Stimulated activated naive CD8-positive, alpha-beta T cell treated with anti-CD3 and anti-CD28 coated beads, Interleukin-15, Interleukin-2, amounts not matched to agents 100 ng/mL and 50 ng/mL, for 24 hours (primary cell): ENCODE data around the gene FLOT1.
"Not testable (repeated sequence)": the region's sequence is repeated elsewhere in the genome, so short reads cannot be mapped to it uniquely, and the experiment has no call there.

Experiments used
- H3K27ac Mint-ChIP-seq: one replicate; pipeline ENCODE4 v1.8.0; 2021; ENCODE audit warnings: mild to moderate bottlenecking, mixed read lengths
- H3K27me3 Mint-ChIP-seq: one replicate; pipeline ENCODE4 v1.8.0; 2021; ENCODE audit warnings: mixed read lengths
- H3K36me3 Mint-ChIP-seq: one replicate; pipeline ENCODE4 v1.8.0; 2021; ENCODE audit warnings: low read depth, mixed read lengths
- H3K4me1 Mint-ChIP-seq: one replicate; pipeline ENCODE4 v1.8.0; 2021; ENCODE audit warnings: low read depth, mixed read lengths
- H3K4me3 Mint-ChIP-seq: one replicate; pipeline ENCODE4 v1.8.0; 2021; ENCODE audit warnings: mild to moderate bottlenecking, mixed read lengths
- H3K9me3 Mint-ChIP-seq: one replicate; pipeline ENCODE4 v1.8.0; 2021; ENCODE audit warnings: mixed read lengths

FLOT1 gene

GRCh38 chr6:30760549-30760948 is 18.1 kb upstream of the FLOT1 start:
- no peaks in the 10 kb centered on the region for H3K36me3 Mint-ChIP-seq
- H3K27me3 Mint-ChIP-seq: no peaks in the 10 kb centered on the region
- no peak overlapping the region for H3K27ac Mint-ChIP-seq
- H3K4me3 Mint-ChIP-seq: no peak overlapping the region
- peaks cover 53% of the 10 kb centered on the region for H3K4me1 Mint-ChIP-seq
- H3K9me3 Mint-ChIP-seq: no peaks in the 10 kb centered on the region

- Mint-ChIP-seq H3K27ac (peak overlapping the region; percentile 52), H3K4me3 (no peak overlapping the region), H3K36me3 (no peaks in the 10 kb centered on the region), H3K9me3 (no peaks in the 10 kb centered on the region), H3K27me3 (no peaks in the 10 kb centered on the region), H3K4me1 (peaks cover 49% of the 10 kb centered on the region)
These were observed 17.2 kb upstream of the FLOT1 start for GRCh38 chr6:30759575-30760239.

DNA sequence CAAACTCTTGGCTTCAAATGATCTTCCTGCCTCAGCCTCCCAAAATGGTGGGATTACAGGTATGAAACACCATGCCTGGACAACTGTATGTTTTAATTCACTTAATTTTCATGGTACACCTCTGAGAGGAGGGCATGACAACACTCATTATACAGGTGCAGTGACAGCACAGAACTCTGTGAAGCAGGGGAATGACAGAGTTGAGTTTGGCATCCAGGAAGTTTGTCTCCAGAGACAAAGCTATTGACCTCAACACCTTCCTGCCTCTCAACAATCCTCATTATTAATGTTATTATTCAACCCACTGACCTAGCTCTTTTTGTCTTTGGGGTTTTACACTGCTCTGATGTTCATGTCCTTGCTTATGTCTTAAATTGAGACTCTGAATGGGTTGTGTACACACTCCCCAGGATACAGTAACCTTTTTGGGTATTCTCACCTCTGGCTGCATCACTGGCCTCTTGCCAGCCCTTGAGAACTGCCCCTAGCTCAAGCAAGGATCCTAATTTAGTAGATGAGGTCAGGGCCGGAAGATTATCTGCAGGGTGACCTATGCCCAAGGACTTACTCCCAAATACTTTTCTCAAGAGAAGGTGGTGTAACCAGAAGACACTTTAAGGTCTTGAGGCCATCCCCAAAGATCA is 14.9 kb upstream of the FLOT1 start:
- no peaks in the 10 kb centered on the region for H3K9me3 Mint-ChIP-seq
- H3K27me3 Mint-ChIP-seq: no peaks in the 10 kb centered on the region
- H3K36me3 Mint-ChIP-seq: no peaks in the 10 kb centered on the region
- peaks cover 51% of the 10 kb centered on the region for H3K4me1 Mint-ChIP-seq
- H3K27ac Mint-ChIP-seq: peak overlapping the region; percentile 41
- H3K4me3 Mint-ChIP-seq: no peak overlapping the region

GRCh38 chr6:30756405-30757003 is 14.0 kb upstream of the FLOT1 start:
- H3K27ac Mint-ChIP-seq, H3K9me3 Mint-ChIP-seq: not testable (repeated sequence)

DNA sequence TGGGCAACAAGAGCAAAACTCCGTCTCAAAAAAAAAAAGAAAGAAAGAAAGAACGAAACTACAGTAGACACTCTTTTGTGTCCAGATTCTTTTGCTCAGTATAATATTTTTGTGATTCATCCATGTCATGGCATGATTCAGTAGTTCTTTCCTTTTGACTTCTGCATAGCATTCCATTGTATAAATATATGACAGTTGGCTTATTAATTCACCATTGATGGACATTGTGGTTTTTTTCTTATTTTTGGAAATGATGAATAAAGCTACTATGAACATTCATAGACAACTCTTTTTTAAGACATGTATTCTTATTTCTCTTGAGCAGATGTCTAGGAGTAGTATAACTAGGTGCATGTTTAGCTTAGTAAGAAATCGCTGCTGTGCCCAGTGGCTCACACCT is 12.1 kb upstream of the FLOT1 start:
- Mint-ChIP-seq H3K4me1 (peaks cover 52% of the 10 kb centered on the region), H3K4me3 (no peak overlapping the region), H3K27me3 (no peaks in the 10 kb centered on the region), H3K36me3 (no peaks in the 10 kb centered on the region), H3K27ac (no peak overlapping the region), H3K9me3 (no peaks in the 10 kb centered on the region)

More at GRCh38 chr6:30756405-30757003, 14.0 kb upstream of the FLOT1 start:
- H3K4me3 Mint-ChIP-seq, H3K27me3 Mint-ChIP-seq, H3K36me3 Mint-ChIP-seq: not testable (repeated sequence)
- H3K4me1 Mint-ChIP-seq: peaks cover 52% of the 10 kb centered on the region

- H3K9me3 Mint-ChIP-seq: no peaks in the 10 kb centered on the region
- no peak overlapping the region for H3K4me3 Mint-ChIP-seq
- no peaks in the 10 kb centered on the region for H3K27me3 Mint-ChIP-seq
- no peaks in the 10 kb centered on the region for H3K36me3 Mint-ChIP-seq
- peak overlapping the region; percentile 81 for H3K27ac Mint-ChIP-seq
- H3K4me1 Mint-ChIP-seq: peaks cover 58% of the 10 kb centered on the region
These were observed 9.9 kb upstream of the FLOT1 start for GRCh38 chr6:30752157-30752927.

GRCh38 chr6:30750379-30750668 is 7.8 kb upstream of the FLOT1 start:
- Mint-ChIP-seq H3K4me3 (no peak overlapping the region), H3K27ac (peak overlapping the region; percentile 59), H3K4me1 (peaks cover 71% of the 10 kb centered on the region)

GRCh38 chr6:30749554-30750378 is 7.3 kb upstream of the FLOT1 start:
- no peak overlapping the region for H3K4me3 Mint-ChIP-seq
- peaks cover 74% of the 10 kb centered on the region for H3K4me1 Mint-ChIP-seq
- no peaks in the 10 kb centered on the region for H3K36me3 Mint-ChIP-seq
- H3K9me3 Mint-ChIP-seq: no peaks in the 10 kb centered on the region
- peak overlapping the region; percentile 59 for H3K27ac Mint-ChIP-seq
- H3K27me3 Mint-ChIP-seq: no peaks in the 10 kb centered on the region

More at GRCh38 chr6:30750379-30750668, 7.8 kb upstream of the FLOT1 start:
- no peaks in the 10 kb centered on the region for H3K36me3 Mint-ChIP-seq
- no peaks in the 10 kb centered on the region for H3K27me3 Mint-ChIP-seq
- H3K9me3 Mint-ChIP-seq: no peaks in the 10 kb centered on the region

DNA sequence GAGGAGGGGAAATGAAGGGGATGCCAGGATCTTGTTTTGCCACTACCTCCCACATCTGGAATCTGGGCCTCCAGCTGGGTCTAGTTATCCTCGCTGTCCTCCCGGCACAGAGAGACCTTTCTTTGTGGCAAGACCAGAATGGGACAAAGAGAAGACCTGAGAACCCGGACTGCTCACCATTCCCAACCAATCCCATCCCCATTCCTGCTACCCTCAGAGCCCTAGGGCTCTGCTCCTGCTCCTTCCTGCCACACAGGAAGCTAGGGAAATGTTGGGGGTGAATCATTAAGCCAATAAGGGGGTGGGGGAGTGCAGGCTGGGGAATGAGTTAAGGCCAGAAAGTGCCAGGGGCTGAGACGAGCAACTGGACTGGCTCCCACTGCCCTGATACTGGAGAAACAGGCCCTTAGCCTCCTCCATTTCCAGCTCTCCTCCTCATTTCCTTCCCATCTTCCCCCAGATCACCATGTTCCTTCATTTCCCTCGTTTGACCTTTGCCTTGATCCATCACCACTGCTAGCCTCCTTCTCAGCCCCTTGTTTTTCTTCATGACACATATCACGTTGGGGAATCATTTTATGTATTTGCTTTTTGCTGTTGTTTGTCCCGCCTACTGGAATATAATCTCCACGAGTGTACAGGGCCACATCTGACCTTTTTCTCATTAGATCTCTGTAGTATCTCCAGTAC is 6.5 kb upstream of the FLOT1 start:
- Mint-ChIP-seq H3K27ac (peak overlapping the region; percentile 56), H3K27me3 (no peaks in the 10 kb centered on the region), H3K4me3 (no peak overlapping the region), H3K4me1 (peaks cover 73% of the 10 kb centered on the region), H3K9me3 (no peaks in the 10 kb centered on the region), H3K36me3 (peaks cover 5% of the 10 kb centered on the region)

DNA sequence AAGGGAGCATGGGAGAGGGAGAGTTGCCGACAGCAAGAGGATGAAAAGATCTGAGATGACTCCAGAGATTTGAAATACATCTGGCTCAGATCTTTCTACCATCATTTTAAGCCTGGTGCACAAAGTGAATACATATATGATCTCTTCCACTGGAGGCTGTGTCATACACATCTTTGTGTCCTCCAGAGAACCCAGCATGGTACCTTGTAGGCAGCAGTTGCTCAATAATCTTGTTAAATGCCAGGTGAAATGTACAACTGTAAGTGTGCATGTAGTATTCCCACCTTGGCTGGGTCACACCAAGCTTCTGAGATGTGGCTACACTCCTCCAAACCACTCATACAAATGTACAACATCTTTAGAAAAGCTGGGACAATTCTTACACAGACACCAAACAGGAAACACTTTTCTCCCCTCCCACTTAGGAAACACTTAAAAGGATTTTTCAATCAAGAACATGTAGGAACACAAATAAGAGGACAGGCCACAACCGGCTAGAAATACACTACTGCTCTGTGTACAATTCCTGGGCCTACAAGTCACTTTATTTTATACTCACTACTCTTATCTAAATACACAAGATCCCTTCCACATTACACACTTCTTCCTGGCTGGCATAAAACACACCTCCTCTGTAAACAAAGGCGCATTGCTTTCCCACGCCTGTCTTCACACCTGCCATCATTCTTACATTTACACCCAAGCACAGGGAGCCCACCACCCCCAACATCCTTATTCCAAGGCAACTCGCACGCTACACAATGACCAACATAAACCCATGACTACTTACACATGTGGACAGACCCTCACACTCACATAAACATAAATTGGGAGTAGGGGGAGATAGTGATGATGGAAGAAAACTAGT is 5.6 kb upstream of the FLOT1 start:
- Mint-ChIP-seq H3K27ac (peak overlapping the region; percentile 56), H3K36me3 (peaks cover 14% of the 10 kb centered on the region), H3K4me1 (peaks cover 76% of the 10 kb centered on the region), H3K4me3 (no peak overlapping the region), H3K27me3 (no peaks in the 10 kb centered on the region), H3K9me3 (no peaks in the 10 kb centered on the region)

- peaks cover 73% of the 10 kb centered on the region for H3K4me1 Mint-ChIP-seq
- H3K27me3 Mint-ChIP-seq: no peaks in the 10 kb centered on the region
- H3K27ac Mint-ChIP-seq: peak overlapping the region; percentile 18
- peaks cover 19% of the 10 kb centered on the region for H3K36me3 Mint-ChIP-seq
- no peaks in the 10 kb centered on the region for H3K9me3 Mint-ChIP-seq
- H3K4me3 Mint-ChIP-seq: no peak overlapping the region
These were observed 4.8 kb upstream of the FLOT1 start for GRCh38 chr6:30747300-30747687.

DNA sequence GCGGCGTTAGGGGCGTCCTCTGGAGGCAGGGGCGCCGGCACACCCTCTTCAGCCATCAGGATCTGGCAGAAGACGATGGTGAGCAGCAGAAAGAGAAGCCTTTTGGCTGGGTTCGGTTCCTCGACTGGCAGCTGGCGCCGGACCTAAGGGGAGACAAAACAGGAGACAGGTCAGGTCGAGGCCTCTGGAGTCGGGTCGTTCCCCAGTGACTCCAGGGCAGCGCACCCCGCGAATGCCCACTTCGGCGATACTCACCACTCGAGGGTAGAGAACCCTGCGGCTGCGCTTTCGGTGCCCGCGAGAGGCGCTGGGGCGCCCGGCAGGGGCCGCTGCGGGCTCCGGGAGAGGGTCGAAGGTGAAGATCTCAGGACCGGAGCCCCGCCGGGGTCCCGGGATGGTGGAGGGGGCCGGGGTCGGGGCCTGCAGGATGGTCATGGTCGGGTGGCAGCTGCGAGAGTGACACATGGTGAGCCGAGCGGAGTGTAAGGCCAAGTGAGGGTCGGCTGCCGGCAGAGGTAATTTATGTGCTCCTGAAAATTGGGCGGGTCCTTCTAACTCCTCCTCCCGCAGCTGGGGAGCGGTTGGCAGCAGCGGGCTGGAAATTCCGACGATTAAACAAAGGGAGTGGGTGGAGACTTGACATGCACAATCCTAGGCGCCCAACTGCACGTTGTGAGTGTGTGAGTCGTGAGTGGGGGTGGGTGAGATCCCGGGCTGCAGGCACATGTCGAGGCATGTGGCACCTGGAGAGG is 1.7 kb upstream of the FLOT1 start, which contains the start of gene IER3:
TSS of gene IER3 (minus strand) at position 494 of the 752 bp plus-strand sequence. CDS start at position 465, 29 bp downstream.
- Mint-ChIP-seq H3K4me3 (peak within 1 kb of the TSS; percentile 99), H3K27ac (peak within 1 kb of the TSS; percentile 99), H3K27me3 (no peaks in the 10 kb centered on the region), H3K9me3 (no peaks in the 10 kb centered on the region), H3K4me1 (peaks cover 88% of the 10 kb centered on the region), H3K36me3 (peaks cover 46% of the 10 kb centered on the region)
